A673 (cell line): ENCODE measurements around the gene ADAM23.

Experiments
- CTCF ChIP-seq: fragments of 300-800, 200-600 bp; sonication (generic); conservative IDR thresholded peaks from 2 replicates; pipeline ENCODE4 v1.5.1; 2017; ENCODE audit warnings: low read depth, mild to moderate bottlenecking, antibody characterized with exemption, low read length, moderate library complexity, mixed read lengths
- EZH2 ChIP-seq: fragments of 200-600 bp; sonication (generic); IDR thresholded peaks from 2 replicates; pipeline ENCODE4 v1.6.1; 2017; ENCODE audit warnings: borderline replicate concordance, low read depth, mild to moderate bottlenecking, mixed read lengths, antibody characterized with exemption, low read length; ENCODE audit not compliant: poor library complexity, severe bottlenecking

DNA sequence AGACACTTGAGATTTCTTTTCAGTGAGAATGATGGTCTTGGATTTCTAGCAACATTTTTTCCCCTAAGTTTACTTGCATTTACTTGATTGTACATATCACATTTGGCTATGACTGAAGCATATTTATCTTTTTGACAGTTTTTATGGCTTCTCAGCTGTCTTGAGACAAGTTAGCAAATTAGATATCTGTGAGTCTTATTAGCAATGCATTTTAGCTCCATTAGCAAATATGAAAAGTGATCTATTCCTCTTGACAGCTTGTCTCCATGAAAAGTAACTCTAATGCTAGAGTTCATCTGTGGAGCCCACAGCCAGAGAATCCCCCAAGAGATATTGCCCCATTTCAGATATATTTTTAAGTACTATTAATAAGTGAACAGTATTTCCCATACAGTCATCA is 126.9 kb downstream of the ADAM23 start:
- TF ChIP-seq CTCF (no peak), EZH2 (no peak)
